LNCaP clone FGC (cell line): ENCODE measurements around the gene SRPK2.
"Not testable (repeated sequence)": the region's sequence is repeated elsewhere in the genome, so short reads cannot be mapped to it uniquely, and the experiment has no call there.

Experiments used
- DNase-seq: peaks from one replicate; pipeline ENCODE4 v3.0.0-alpha.2; 2011; ENCODE audit warnings: low read depth
- H3K4me3 ChIP-seq: 2 replicates; pipeline ENCODE4 v1.5.1; 2011; ENCODE audit warnings: mild to moderate bottlenecking, low read depth, low read length, control low read depth
- CTCF ChIP-seq: IDR thresholded peaks from 2 replicates; pipeline ENCODE4 v1.5.1; 2012; ENCODE audit warnings: mild to moderate bottlenecking; ENCODE audit not compliant: control insufficient read depth, insufficient read depth; ENCODE audit errors: extremely low read depth

SRPK2 gene

GRCh38 chr7:105305633-105306032 lies 83.1 kb downstream of the SRPK2 start:
- no peak for DNase-seq
- no peak overlapping the region for H3K4me3 ChIP-seq
- no peak for TF ChIP-seq CTCF

GRCh38 chr7:105304040-105304895 lies 84.5 kb downstream of the SRPK2 start:
- no peak overlapping the region for H3K4me3 ChIP-seq
- no peak for TF ChIP-seq CTCF
- DNase-seq: peak; percentile 27

- H3K4me3 ChIP-seq, DNase-seq: not testable (repeated sequence)
Observed at GRCh38 chr7:105300587-105300986, 88.1 kb downstream of the SRPK2 start.

GRCh38 chr7:105298439-105298894 lies 90.3 kb downstream of the SRPK2 start:
- TF ChIP-seq CTCF: no peak
- no peak overlapping the region for H3K4me3 ChIP-seq
- DNase-seq: no peak

GRCh38 chr7:105297985-105298384 lies 90.7 kb downstream of the SRPK2 start:
- no peak overlapping the region for H3K4me3 ChIP-seq
- TF ChIP-seq CTCF: no peak
- no peak for DNase-seq

DNA sequence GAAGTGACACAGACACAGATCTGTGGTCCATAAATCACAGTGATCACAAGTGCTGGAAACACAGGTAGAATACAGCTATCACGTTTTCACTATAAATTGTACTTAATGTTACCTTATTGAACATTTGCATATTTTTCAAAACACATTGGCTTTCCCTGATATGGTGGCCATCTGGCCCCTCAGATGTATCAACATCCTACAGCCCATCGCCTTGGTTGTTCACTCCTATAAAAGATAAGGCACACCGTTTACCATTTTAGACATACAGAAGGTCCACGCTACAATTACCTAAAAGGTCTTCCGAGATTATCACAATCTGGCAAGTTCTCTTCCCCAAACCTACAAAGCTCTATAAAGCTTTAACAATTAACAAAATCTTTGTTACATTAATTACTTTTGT lies 91.4 kb downstream of the SRPK2 start:
- TF ChIP-seq CTCF: no peak
- H3K4me3 ChIP-seq: no peak overlapping the region
- DNase-seq: no peak

DNA sequence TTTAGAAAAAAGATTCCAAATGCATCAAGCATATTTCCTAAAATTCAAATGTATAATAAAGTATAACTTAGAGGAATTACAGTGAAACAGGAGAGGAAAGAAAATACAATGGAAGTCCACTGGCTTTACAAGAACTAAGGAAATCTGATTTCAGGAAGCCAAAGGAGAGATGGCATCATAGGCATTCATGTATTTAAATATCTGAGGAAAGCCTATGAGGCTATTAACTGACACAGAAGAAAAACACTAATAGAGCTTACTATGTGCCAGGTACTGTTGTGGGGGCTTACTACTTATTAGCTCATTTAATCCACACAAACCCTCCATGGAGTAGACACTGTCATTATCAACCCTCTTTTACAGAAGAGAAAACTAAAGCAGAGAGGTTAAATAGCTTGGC lies 92.2 kb downstream of the SRPK2 start:
- no peak for TF ChIP-seq CTCF
- DNase-seq: no peak
- H3K4me3 ChIP-seq: no peak overlapping the region
